Testis (tissue), 2 donors: Measurements from ENCODE around the gene OR5K1.

Experiments
- POLR2A ChIP-seq: fragments of 450-650 bp; IDR thresholded peaks from one replicate; pipeline ENCODE4 v1.6.1; 2017; ENCODE audit warnings: antibody characterized with exemption, mild to moderate bottlenecking, moderate library complexity
- TF ChIP-seq, protein P1 (sequence below), 3 experiments: fragments of 450-650 bp in 2 of 3; fragments of 200-600 bp in 1 of 3; sonication (generic) in 1 of 3; IDR thresholded peaks; one replicate each; pipeline ENCODE4 v1.5.1; 2016 to 2019; ENCODE audit warnings: antibody characterized with exemption in 3 of 3, mild to moderate bottlenecking in 2 of 3, moderate library complexity in 1 of 3

DNA sequence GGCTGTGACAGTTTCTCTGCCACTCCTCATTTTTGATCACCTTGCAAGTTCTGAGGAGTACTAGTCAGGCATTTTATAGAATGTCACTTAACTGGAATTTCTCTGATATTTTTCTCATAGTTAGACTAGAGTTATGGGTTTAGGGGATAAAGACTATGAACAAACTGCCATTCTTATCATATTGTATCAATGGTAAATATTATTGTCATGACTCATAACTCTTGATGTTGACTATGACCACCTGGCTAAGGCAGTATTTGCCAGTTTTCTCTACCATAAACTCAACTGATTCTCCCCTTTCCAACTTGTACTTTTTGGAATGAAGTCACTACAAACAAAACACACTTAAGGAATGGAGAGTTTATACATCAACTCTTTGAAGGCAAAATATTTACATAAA lies 22.7 kb upstream of the OR5K1 start:
- TF ChIP-seq, protein P1, sequence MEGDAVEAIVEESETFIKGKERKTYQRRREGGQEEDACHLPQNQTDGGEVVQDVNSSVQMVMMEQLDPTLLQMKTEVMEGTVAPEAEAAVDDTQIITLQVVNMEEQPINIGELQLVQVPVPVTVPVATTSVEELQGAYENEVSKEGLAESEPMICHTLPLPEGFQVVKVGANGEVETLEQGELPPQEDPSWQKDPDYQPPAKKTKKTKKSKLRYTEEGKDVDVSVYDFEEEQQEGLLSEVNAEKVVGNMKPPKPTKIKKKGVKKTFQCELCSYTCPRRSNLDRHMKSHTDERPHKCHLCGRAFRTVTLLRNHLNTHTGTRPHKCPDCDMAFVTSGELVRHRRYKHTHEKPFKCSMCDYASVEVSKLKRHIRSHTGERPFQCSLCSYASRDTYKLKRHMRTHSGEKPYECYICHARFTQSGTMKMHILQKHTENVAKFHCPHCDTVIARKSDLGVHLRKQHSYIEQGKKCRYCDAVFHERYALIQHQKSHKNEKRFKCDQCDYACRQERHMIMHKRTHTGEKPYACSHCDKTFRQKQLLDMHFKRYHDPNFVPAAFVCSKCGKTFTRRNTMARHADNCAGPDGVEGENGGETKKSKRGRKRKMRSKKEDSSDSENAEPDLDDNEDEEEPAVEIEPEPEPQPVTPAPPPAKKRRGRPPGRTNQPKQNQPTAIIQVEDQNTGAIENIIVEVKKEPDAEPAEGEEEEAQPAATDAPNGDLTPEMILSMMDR (IDR thresholded peaks at IDR 0.05): no peak
- TF ChIP-seq POLR2A: no peak
